ENCODE data around the gene TNIK. TPM values are rescaled to one million over a fixed set of nuclear protein-coding genes. Genes with fewer than 3 reads are reported as not detected.

The TNIK gene
- total and polyA plus RNA-seq, 2 experiments from 2014 or later, result 14.6 to 34.3 TPM

DNA sequence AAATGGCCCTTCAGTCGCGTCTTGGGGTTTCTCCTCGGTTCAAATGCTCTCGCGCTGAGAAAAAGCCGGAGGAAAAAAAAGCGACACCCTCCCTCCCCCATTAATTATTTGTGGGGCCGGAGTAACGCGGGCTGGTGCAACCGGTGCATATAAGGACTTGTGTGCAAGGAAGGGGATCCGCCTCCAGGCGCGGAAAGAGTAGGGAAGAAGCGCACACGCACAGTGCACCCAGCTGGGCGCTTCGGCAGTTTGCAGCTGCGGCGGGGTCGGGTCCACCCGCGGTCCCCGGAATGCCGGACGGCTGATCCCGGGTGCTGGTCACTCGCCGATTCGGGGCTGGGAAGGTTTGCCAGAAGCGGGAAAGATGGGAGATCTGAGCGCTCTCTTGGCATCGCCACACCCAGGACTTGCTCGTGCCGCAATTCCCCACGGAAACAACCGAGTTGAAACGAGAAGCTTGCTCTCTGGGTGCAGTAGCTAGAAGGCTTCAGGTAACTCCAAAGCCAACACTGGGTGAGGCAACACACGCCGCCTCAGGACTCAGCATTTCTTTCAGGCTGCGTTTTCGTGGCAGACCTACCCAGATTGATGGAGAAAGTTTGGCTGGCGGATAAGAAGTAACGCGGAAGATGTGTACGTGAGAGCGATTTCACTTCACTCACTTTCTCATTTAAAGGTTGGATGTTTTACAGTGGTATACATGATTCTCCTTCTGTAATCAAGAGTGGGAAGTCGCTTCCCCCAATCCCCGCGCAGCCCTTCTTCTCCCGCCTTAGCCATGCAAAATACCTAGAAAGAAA, 720 bp upstream of the TNIK start:
- Histone ChIP-seq H3K4me1 (ENCODE audit: insufficient read depth) (peaks cover 35% of the 10 kb centered on the region), H3K79me2 (replicated peaks; ENCODE audit: insufficient read depth) (peaks cover 33% of the 10 kb centered on the region), H3K36me3 (ENCODE audit: insufficient read depth) (no peaks in the 10 kb centered on the region), H4K20me1 (replicated peaks; ENCODE audit: insufficient read depth) (no peaks in the 10 kb centered on the region), H3K4me3 (peak overlapping the region; percentile 82), H3K27me3 (ENCODE audit: insufficient read depth) (peaks cover 10% of the 10 kb centered on the region), H3F3A (replicated peaks; ENCODE audit: low read depth) (no peaks in the 10 kb centered on the region), H3K27ac (ENCODE audit: low read depth) (peak overlapping the region; percentile 76), H2AFZ (peak overlapping the region; percentile 20; the same call in 1 of the 2 replicates), H3K9me2 (ENCODE audit: insufficient read depth) (peaks cover 3% of the 10 kb centered on the region; the same call in 1 of the 2 replicates), H3K4me2 (peak overlapping the region; percentile 98)
- Mint-ChIP-seq H3K27me3 (ENCODE audit: insufficient read depth, low read depth, poor library complexity) (peaks cover 21% of the 10 kb centered on the region), H3K36me3 (ENCODE audit: low read depth) (0 out of 3 replicates have a peak, but pooled peaks cover 3% of the 10 kb centered on the region), H3K4me1 (peaks cover 40% of the 10 kb centered on the region), H3K9me3 (no peaks in the 10 kb centered on the region; the same call in 2 of the 3 replicates), H3K27ac (peak overlapping the region; percentile 85), H3K4me3 (peak overlapping the region; percentile 95)
- DNase-seq (ENCODE audit: low spot score), result no peak
- ATAC-seq, result peak; percentile 37
- TF ChIP-seq STAT1 (IDR thresholded peaks at IDR 0.05; ENCODE audit: unreplicated experiment) (no peak), CREB1 (CRISPR knock-in tag; IDR thresholded peaks at IDR 0.05; ENCODE audit: low read depth) (no peak)
- TF ChIP-seq, protein P1, sequence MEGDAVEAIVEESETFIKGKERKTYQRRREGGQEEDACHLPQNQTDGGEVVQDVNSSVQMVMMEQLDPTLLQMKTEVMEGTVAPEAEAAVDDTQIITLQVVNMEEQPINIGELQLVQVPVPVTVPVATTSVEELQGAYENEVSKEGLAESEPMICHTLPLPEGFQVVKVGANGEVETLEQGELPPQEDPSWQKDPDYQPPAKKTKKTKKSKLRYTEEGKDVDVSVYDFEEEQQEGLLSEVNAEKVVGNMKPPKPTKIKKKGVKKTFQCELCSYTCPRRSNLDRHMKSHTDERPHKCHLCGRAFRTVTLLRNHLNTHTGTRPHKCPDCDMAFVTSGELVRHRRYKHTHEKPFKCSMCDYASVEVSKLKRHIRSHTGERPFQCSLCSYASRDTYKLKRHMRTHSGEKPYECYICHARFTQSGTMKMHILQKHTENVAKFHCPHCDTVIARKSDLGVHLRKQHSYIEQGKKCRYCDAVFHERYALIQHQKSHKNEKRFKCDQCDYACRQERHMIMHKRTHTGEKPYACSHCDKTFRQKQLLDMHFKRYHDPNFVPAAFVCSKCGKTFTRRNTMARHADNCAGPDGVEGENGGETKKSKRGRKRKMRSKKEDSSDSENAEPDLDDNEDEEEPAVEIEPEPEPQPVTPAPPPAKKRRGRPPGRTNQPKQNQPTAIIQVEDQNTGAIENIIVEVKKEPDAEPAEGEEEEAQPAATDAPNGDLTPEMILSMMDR (conservative IDR thresholded peaks at IDR 0.05; ENCODE audit: low read depth in 2 of 2), result peak; percentile 6 to 33; a peak in 3 of 4 replicates

DNA sequence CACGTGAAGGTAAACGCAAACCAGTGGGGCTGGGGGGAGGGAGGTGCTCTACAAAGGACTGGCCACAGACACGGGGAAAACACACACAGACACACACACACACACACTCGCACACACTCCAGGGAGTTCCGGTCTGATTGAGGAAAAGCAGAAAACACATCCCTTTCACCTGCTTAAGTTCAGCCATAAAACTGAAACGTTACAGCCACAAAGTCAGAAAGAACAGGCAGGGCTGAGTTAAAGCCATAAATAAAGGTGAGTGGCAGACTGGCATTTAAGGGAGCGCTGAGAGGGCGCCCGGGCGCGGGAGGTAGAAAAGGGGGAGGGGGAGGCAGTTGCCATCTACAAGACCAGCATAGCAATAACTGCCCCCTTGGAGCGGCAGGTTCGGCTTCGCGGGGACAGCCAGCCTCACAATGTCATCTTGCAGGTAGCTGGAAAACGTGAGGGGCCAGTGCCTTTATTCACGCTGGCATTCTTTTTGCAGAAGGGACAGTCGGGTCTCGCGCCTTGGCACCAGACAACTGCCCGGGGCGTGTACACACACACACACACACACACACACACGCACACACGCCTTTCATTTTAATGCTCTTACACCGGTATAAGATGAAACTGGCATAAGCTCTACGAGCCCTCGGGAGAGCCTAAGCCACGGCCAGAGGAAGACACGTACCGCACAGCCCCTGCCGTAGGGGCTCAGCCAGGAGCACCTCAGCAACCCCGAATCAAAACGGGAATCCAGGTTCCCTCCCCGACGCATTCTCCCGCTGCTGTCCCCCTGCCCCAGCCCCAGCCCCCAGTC, 866 bp downstream of the TNIK start:
- H3K4me3 ChIP-seq, result peak overlapping the region; percentile 82
- Mint-ChIP-seq H3K9me3 (no peaks in the 10 kb centered on the region; the same call in 2 of the 3 replicates), H3K27me3 (ENCODE audit: insufficient read depth, low read depth, poor library complexity) (peaks cover 21% of the 10 kb centered on the region), H3K36me3 (ENCODE audit: low read depth) (no peaks in the 10 kb centered on the region), H3K4me1 (peaks cover 54% of the 10 kb centered on the region), H3K27ac (peak overlapping the region; percentile 84), H3K4me3 (peak overlapping the region; percentile 95)
- H3K4me2 ChIP-seq, result peak overlapping the region; percentile 98
- H2AFZ ChIP-seq, result peak overlapping the region; percentile 39
- no peaks in the 10 kb centered on the region for H3F3A ChIP-seq (replicated peaks; ENCODE audit: low read depth)
- peaks cover 10% of the 10 kb centered on the region for H3K27me3 ChIP-seq (ENCODE audit: insufficient read depth)
- H3K9me2 ChIP-seq (ENCODE audit: insufficient read depth), result 0 out of 2 replicates have a peak, but pooled peaks cover 3% of the 10 kb centered on the region
- peaks cover 50% of the 10 kb centered on the region for H3K4me1 ChIP-seq (ENCODE audit: insufficient read depth)
- no peaks in the 10 kb centered on the region for H3K36me3 ChIP-seq (ENCODE audit: insufficient read depth)
- no peaks in the 10 kb centered on the region for H4K20me1 ChIP-seq (replicated peaks; ENCODE audit: insufficient read depth)
- ATAC-seq, result peak; percentile 24
- peak overlapping the region; percentile 88; the same call in 1 of the 2 replicates for H3K27ac ChIP-seq (ENCODE audit: low read depth)
- peak; percentile 64 for DNase-seq (ENCODE audit: low spot score)
- peaks cover 49% of the 10 kb centered on the region for H3K79me2 ChIP-seq (replicated peaks; ENCODE audit: insufficient read depth)
- TF ChIP-seq NANOG (IDR thresholded peaks at IDR 0.05; ENCODE audit: borderline replicate concordance) (no peak), ZNF114 (CRISPR knock-in tag; IDR thresholded peaks at IDR 0.05) (no peak), JUNB (IDR thresholded peaks at IDR 0.05; ENCODE audit: unreplicated experiment) (no peak), POLR2AphosphoS5 (IDR thresholded peaks at IDR 0.05; ENCODE audit: low read depth) (no peak; the same call in 1 of the 2 replicates), STAT1 (IDR thresholded peaks at IDR 0.05; ENCODE audit: unreplicated experiment) (no peak)
- TF ChIP-seq, protein P2, sequence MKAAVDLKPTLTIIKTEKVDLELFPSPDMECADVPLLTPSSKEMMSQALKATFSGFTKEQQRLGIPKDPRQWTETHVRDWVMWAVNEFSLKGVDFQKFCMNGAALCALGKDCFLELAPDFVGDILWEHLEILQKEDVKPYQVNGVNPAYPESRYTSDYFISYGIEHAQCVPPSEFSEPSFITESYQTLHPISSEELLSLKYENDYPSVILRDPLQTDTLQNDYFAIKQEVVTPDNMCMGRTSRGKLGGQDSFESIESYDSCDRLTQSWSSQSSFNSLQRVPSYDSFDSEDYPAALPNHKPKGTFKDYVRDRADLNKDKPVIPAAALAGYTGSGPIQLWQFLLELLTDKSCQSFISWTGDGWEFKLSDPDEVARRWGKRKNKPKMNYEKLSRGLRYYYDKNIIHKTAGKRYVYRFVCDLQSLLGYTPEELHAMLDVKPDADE (IDR thresholded peaks at IDR 0.05), result no peak; the same call in 1 of the 2 replicates
- TF ChIP-seq, protein P3, sequence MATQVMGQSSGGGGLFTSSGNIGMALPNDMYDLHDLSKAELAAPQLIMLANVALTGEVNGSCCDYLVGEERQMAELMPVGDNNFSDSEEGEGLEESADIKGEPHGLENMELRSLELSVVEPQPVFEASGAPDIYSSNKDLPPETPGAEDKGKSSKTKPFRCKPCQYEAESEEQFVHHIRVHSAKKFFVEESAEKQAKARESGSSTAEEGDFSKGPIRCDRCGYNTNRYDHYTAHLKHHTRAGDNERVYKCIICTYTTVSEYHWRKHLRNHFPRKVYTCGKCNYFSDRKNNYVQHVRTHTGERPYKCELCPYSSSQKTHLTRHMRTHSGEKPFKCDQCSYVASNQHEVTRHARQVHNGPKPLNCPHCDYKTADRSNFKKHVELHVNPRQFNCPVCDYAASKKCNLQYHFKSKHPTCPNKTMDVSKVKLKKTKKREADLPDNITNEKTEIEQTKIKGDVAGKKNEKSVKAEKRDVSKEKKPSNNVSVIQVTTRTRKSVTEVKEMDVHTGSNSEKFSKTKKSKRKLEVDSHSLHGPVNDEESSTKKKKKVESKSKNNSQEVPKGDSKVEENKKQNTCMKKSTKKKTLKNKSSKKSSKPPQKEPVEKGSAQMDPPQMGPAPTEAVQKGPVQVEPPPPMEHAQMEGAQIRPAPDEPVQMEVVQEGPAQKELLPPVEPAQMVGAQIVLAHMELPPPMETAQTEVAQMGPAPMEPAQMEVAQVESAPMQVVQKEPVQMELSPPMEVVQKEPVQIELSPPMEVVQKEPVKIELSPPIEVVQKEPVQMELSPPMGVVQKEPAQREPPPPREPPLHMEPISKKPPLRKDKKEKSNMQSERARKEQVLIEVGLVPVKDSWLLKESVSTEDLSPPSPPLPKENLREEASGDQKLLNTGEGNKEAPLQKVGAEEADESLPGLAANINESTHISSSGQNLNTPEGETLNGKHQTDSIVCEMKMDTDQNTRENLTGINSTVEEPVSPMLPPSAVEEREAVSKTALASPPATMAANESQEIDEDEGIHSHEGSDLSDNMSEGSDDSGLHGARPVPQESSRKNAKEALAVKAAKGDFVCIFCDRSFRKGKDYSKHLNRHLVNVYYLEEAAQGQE (IDR thresholded peaks at IDR 0.05; ENCODE audit: unreplicated experiment), result no peak
